A549 (cell line): ENCODE data around the gene CBLC. TPM values are rescaled to one million over a fixed set of nuclear protein-coding genes. Genes with fewer than 3 reads are reported as not detected.
A peak's percentile ranks its signal among the peaks of the same experiment; 100 is the strongest.

Experiments
- ATAC-seq, 2 experiments: fragments of 200-7000 bp in 1 of 2; fragments of >200 bp in 1 of 2; cut with Nextera tagmentation in 1 of 2; cut with Tn5 transposase in 1 of 2; 3 replicates each; pipeline versions ENCODE4 v1.8.0 to v1.9.1; 2018 to 2020; ENCODE audit warnings: mild to moderate bottlenecking in 1 of 2, moderate library complexity in 1 of 2
- CTCF ChIA-PET: fragments of 300-600 bp; sonication (Branson Sonifier 250); formaldehyde crosslinking; extraction: SDS; loops from one replicate; lab custom pipeline; 2021; ENCODE audit warnings: antibody characterized with exemption, inconsistent platforms; lab: Yijun Ruan, JAX
- POLR2A ChIA-PET: fragments of 350-600 bp; formaldehyde crosslinking; extraction: SDS; loops from one replicate; lab custom pipeline; 2021; ENCODE audit warnings: antibody characterized with exemption, inconsistent platforms; lab: Yijun Ruan, JAX
- DNase-seq, 2 experiments: peaks; one replicate each; pipeline versions ENCODE4 v3.0.0 to v3.0.0-alpha.2; 2011 to 2016; ENCODE audit warnings: low read depth in 1 of 2, low spot score in 1 of 2
- FAIRE-seq: peaks from 2 replicates; lab custom pipeline; 2011; peaks lifted over from hg19 to GRCh38; lab: Jason Lieb, UNC
- H3K27ac ChIP-seq, 2 experiments: fragments of >200 bp; sonication (Bioruptor Twin); formaldehyde crosslinking; 3 replicates each; pipeline ENCODE4 v1.5.1; 2016 to 2017
- H3K4me1 ChIP-seq: fragments of >200 bp; sonication (Bioruptor Twin); formaldehyde crosslinking; 3 replicates; pipeline ENCODE4 v1.6.1; 2016
- H3K4me2 ChIP-seq: fragments of >200 bp; sonication (Bioruptor Twin); formaldehyde crosslinking; 3 replicates; pipeline ENCODE4 v1.6.1; 2016
- H3K4me3 ChIP-seq: fragments of >200 bp; sonication (Bioruptor Twin); formaldehyde crosslinking; 3 replicates; pipeline ENCODE4 v1.5.1; 2016
- H3K9me3 ChIP-seq: fragments of >200 bp; sonication (Bioruptor Twin); formaldehyde crosslinking; 3 replicates; pipeline ENCODE4 v1.6.1; 2016
- CBX8 ChIP-seq: fragments of 200-600 bp; sonication (generic); IDR thresholded peaks from 2 replicates; pipeline ENCODE4 v1.6.1; 2016
- CHD2 ChIP-seq: fragments of 150-350 bp; IDR thresholded peaks from 2 replicates; pipeline ENCODE4 v1.6.1; 2014; ENCODE audit warnings: low read length; ENCODE audit not compliant: partially characterized antibody
- CHD4 ChIP-seq: fragments of 200-600 bp; sonication (generic); IDR thresholded peaks from 2 replicates; pipeline ENCODE4 v1.6.1; 2016; ENCODE audit warnings: antibody characterized with exemption, mild to moderate bottlenecking, borderline replicate concordance
- EHMT2 ChIP-seq: fragments of 200-600 bp; sonication (generic); IDR thresholded peaks from 2 replicates; pipeline ENCODE4 v1.6.1; 2016; ENCODE audit warnings: antibody characterized with exemption, low read depth, mild to moderate bottlenecking, moderate library complexity
- ELK1 ChIP-seq: fragments of 150-350 bp; IDR thresholded peaks from 2 replicates; pipeline ENCODE4 v1.6.1; 2014; ENCODE audit warnings: low read depth, mild to moderate bottlenecking, low read length
- GATA3 ChIP-seq: IDR thresholded peaks from 2 replicates; pipeline ENCODE4 v1.6.1; 2012; ENCODE audit warnings: borderline replicate concordance
- HDAC2 ChIP-seq: fragments of 200-600 bp; sonication (generic); IDR thresholded peaks from 2 replicates; pipeline ENCODE4 v1.6.1; 2016
- HEYL ChIP-seq: fragments of 250-450 bp; sonication (Bioruptor Pico); IDR thresholded peaks from 2 replicates; pipeline ENCODE4 v1.8.0; 2021; ENCODE audit warnings: mild to moderate bottlenecking, moderate library complexity
- HMGXB4 ChIP-seq: fragments of 250-450 bp; sonication (Bioruptor Pico); IDR thresholded peaks from 2 replicates; pipeline ENCODE4 v1.5.0; 2021; ENCODE audit warnings: mild to moderate bottlenecking, moderate library complexity, borderline replicate concordance
- KDM5A ChIP-seq: fragments of 200-600 bp; sonication (generic); IDR thresholded peaks from 2 replicates; pipeline ENCODE4 v1.6.1; 2016; ENCODE audit warnings: antibody characterized with exemption, mild to moderate bottlenecking
- MYC ChIP-seq: IDR thresholded peaks from 2 replicates; pipeline ENCODE4 v1.6.1; 2012; ENCODE audit warnings: mild to moderate bottlenecking, inconsistent platforms, low read length, improper control_type of control experiment, borderline replicate concordance
- NPAS2 ChIP-seq: fragments of 250-450 bp; sonication (Bioruptor Pico); IDR thresholded peaks from 2 replicates; pipeline ENCODE4 v1.8.0; 2022; ENCODE audit warnings: mild to moderate bottlenecking, moderate library complexity, borderline replicate concordance
- POLR2AphosphoS2 ChIP-seq: conservative IDR thresholded peaks from 2 replicates; pipeline ENCODE4 v1.6.1; 2012; ENCODE audit warnings: low read length, improper control_type of control experiment, inconsistent platforms
- RCOR1 ChIP-seq: fragments of 150-350 bp; IDR thresholded peaks from 2 replicates; pipeline ENCODE4 v1.6.1; 2014; ENCODE audit warnings: antibody characterized with exemption, low read length, low read depth
- RNF2 ChIP-seq: fragments of 200-600 bp; sonication (generic); IDR thresholded peaks from 2 replicates; pipeline ENCODE4 v1.6.1; 2016; ENCODE audit warnings: low read depth, mild to moderate bottlenecking, antibody characterized with exemption, moderate library complexity, borderline replicate concordance
- ZFP36 ChIP-seq: fragments of 450-650 bp; IDR thresholded peaks from 2 replicates; pipeline ENCODE4 v1.6.1; 2014; ENCODE audit warnings: borderline replicate concordance; ENCODE audit not compliant: partially characterized antibody
- ZNF302 ChIP-seq: fragments of 250-450 bp; sonication (Bioruptor Pico); IDR thresholded peaks from 2 replicates; pipeline ENCODE4 v1.9.0; 2021; ENCODE audit warnings: inconsistent platforms, mild to moderate bottlenecking, moderate library complexity
- ZSCAN20 ChIP-seq: fragments of 250-450 bp; sonication (Bioruptor Pico); IDR thresholded peaks from 2 replicates; pipeline ENCODE4 v1.8.0; 2022; ENCODE audit warnings: mild to moderate bottlenecking, moderate library complexity
- WGBS: methylation state at CpG from one replicate; pipeline ENCODE4 v1.1.6; 2017; ENCODE audit errors: missing lambda C conversion rate; 5-methylcytosine and 5-hydroxymethylcytosine counted together
- polyA plus RNA-seq, 4 experiments: library from polyadenylated mRNA; depleted of rRNA in 3 of 4; stranded (reverse); fragments of >200 nt; fragmentation: RNase III in 1 of 4; extraction: RNeasy Plus Mini Kit Qiagen cat#74134 plus additional on column Dnase treatment in 1 of 4; gene quantifications; 2 replicates in 3 of 4; 3 replicates in 1 of 4; pipeline ENCODE4 v1.2.3, GENCODE V29; 2011 to 2017
- TF ChIP-seq, protein P1 (sequence below): fragments of >200 bp; sonication (Bioruptor Twin); formaldehyde crosslinking; IDR thresholded peaks from 3 replicates; pipeline ENCODE4 v1.6.1; 2016
- TF ChIP-seq, protein P2 (sequence below): IDR thresholded peaks from 2 replicates; pipeline ENCODE4 v1.6.1; 2012

The CBLC gene
- polyA plus RNA-seq, 2 of the 4 experiments (the other 2 are of a cell fraction), result not detected

DNA sequence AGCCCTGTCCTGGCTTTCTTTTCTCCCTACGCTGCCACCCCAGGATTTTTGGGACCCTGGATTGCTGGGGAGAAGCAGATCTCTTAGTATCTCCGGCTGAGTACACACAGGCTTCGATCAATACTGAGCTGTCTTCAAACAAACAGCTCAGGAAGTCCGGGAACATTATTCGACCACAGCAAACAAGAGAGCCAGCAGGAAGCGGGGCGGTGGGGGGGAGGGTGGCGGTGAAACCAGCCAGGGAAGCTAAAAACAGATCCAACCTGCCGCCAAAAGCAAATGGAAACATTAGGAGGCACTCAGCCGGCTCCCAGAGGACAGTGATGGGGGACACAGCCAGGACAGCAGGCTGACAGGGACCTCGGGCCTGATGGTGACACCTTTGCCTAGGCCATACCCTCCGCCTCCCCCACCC is 19.0 kb downstream of the CBLC start:
- CTCF ChIA-PET, result interaction anchor here (0.9 to 48.5 kb wide), 9 partner anchors 9 to 142 kb away, joined by 4 to 1899 read pairs (median 11); partner anchors contain the start of genes BCAM and CBLC
- no peak for TF ChIP-seq MYC
- no peak for TF ChIP-seq CHD4
- no peak for TF ChIP-seq ZSCAN20 (CRISPR knock-in tag)
- TF ChIP-seq RNF2, result no peak
- TF ChIP-seq ZNF302 (CRISPR knock-in tag), result no peak
- TF ChIP-seq CHD2, result no peak
- TF ChIP-seq HMGXB4, result no peak
- TF ChIP-seq, protein P1, sequence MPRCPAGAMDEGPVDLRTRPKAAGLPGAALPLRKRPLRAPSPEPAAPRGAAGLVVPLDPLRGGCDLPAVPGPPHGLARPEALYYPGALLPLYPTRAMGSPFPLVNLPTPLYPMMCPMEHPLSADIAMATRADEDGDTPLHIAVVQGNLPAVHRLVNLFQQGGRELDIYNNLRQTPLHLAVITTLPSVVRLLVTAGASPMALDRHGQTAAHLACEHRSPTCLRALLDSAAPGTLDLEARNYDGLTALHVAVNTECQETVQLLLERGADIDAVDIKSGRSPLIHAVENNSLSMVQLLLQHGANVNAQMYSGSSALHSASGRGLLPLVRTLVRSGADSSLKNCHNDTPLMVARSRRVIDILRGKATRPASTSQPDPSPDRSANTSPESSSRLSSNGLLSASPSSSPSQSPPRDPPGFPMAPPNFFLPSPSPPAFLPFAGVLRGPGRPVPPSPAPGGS, result no peak
- no peak for TF ChIP-seq HDAC2
- TF ChIP-seq RCOR1, result no peak
- TF ChIP-seq ZFP36, result no peak
- no peak for TF ChIP-seq POLR2AphosphoS2
- no peak for TF ChIP-seq CBX8
- no peak for TF ChIP-seq KDM5A
- TF ChIP-seq, protein P2, sequence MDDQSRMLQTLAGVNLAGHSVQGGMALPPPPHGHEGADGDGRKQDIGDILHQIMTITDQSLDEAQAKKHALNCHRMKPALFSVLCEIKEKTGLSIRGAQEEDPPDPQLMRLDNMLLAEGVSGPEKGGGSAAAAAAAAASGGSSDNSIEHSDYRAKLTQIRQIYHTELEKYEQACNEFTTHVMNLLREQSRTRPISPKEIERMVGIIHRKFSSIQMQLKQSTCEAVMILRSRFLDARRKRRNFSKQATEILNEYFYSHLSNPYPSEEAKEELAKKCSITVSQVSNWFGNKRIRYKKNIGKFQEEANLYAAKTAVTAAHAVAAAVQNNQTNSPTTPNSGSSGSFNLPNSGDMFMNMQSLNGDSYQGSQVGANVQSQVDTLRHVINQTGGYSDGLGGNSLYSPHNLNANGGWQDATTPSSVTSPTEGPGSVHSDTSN, result no peak
- TF ChIP-seq NPAS2 (CRISPR knock-in tag), result no peak
- no peak for TF ChIP-seq EHMT2
- TF ChIP-seq, all 56 proteins: peak for 0
- Histone ChIP-seq H3K27ac (peak overlapping the region; percentile 47 to 83; a peak in 5 of 6 replicates), H3K9me3 (no peaks in the 10 kb centered on the region), H3K4me3 (no peak overlapping the region), H3K4me2 (peak overlapping the region; percentile 20), H3K4me1 (peaks cover 19% of the 10 kb centered on the region)
- ATAC-seq (peak in 1 of 2 experiments; percentile 24; a peak in 2 of 6 replicates), DNase-seq (peak in 1 of 2 experiments; percentile 63), FAIRE-seq (no peak)
- WGBS, result 26% methylated on average over 10 of the region's 12 CpGs
- POLR2A ChIA-PET, result no interaction called here

- H3K4me3 ChIP-seq, result no peak overlapping the region
- ATAC-seq (peak; percentile 26 to 32; a peak in 5 of 6 replicates), FAIRE-seq (no peak), DNase-seq (no peak)
- CTCF ChIA-PET, result interaction anchor here (0.8 to 9.1 kb wide), 8 partner anchors 7 to 111 kb away, joined by 3 to 170 read pairs (median 16); partner anchors contain the start of gene BCAM
- H3K4me2 ChIP-seq, result peak overlapping the region; percentile 37; the same call in 2 of the 3 replicates
- POLR2A ChIA-PET, result no interaction called here
- TF ChIP-seq ELK1 (no peak), GATA3 (no peak), POLR2AphosphoS2 (no peak), HEYL (CRISPR knock-in tag) (no peak)
- 0 out of 3 replicates have a peak, but pooled peaks cover 6% of the 10 kb centered on the region for H3K9me3 ChIP-seq
- peak overlapping the region; percentile 62 to 79; a peak in 5 of 6 replicates for H3K27ac ChIP-seq
- peaks cover 19% of the 10 kb centered on the region for H3K4me1 ChIP-seq
- 46% methylated on average over 10 of the region's 10 CpGs for WGBS
Observed at GRCh38 chr19:44799627-44800346, 22.1 kb downstream of the CBLC start.
